Inferior parietal cortex (tissue), 1 donor: Measurements from ENCODE around the gene AMDHD2.
"Not testable (repeated sequence)": the region's sequence is repeated elsewhere in the genome, so short reads cannot be mapped to it uniquely, and the experiment has no call there.

ENCODE experiments used
- DNase-seq: peaks from one replicate; pipeline ENCODE4 v3.0.0-alpha.2; 2016; ENCODE audit errors: extremely low spot score

The AMDHD2 gene

DNA sequence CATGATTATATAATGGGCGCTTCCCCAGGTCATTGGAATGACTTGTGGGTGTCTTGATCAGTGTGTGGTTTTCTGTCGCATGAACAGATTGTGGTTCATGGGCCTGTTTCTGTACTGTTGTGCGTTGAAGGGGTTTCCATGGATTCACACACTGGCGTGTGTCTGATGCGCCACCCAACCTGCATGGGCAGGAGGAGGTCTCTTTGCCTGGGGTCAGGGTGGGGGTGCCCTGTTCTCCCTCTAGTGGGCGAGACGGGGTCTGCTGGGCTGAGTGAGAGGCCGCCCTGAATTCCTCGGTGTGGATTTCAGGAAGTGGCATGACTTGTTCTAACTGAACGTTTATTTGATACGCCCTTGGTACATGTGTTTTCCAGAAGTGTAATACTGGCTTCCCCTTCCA lies 60.0 kb downstream of the AMDHD2 start:
- not testable (repeated sequence) for DNase-seq

DNA sequence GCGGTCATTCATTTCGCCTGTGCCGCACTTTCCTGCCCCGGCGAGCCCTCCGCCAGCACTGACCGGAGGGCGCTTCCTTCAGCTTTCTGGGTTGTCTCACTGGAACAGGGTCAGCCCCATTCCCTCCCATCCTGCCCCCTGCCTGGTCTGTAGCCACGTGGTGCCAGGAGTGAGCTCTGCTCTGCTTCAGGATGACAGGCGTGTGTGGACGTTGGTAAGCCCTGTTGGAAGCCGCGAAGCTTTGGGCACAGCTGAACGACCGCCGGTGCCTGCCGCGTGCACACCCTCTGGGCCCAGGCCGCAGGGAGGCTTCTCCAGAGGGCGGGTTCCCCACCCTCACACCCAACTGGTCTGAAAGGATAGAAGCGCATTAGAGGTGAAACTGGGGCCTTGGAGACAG lies 60.6 kb downstream of the AMDHD2 start:
- DNase-seq = not testable (repeated sequence)
